GM23248 (cell line): ENCODE data around the gene RHO.

Experiments used
- EZH2 ChIP-seq: fragments of 200-600 bp; sonication (generic); IDR thresholded peaks from 2 replicates; pipeline ENCODE4 v1.6.1; 2018; ENCODE audit warnings: antibody characterized with exemption, mild to moderate bottlenecking; ENCODE audit not compliant: insufficient read depth, poor library complexity, severe bottlenecking
- EZH2phosphoT487 ChIP-seq: fragments of 200-600 bp; sonication (generic); IDR thresholded peaks from 2 replicates; pipeline ENCODE4 v1.6.1; 2018; ENCODE audit warnings: antibody characterized with exemption, moderate library complexity, mild to moderate bottlenecking, low read depth; ENCODE audit not compliant: insufficient read depth

GRCh38 chr3:129506231-129506742, 22.2 kb upstream of the RHO start:
- TF ChIP-seq EZH2: no peak
- TF ChIP-seq EZH2phosphoT487: no peak
